Skin epidermis (tissue), 12 donors: ENCODE results near the gene OS9.
"Not testable (repeated sequence)": the region's sequence is repeated elsewhere in the genome, so short reads cannot be mapped to it uniquely, and the experiment has no call there.

Source experiments
- H3K27ac ChIP-seq, 21 experiments: fragments of 200-600 bp; sonication (generic) in 11 of 21; one replicate each; pipeline ENCODE4 v1.5.0; 2020; ENCODE audit warnings: mild to moderate bottlenecking in 3 of 21, inconsistent platforms in 2 of 21, moderate library complexity in 2 of 21
- H3K4me3 ChIP-seq, 7 experiments: fragments of 200-600 bp; sonication (generic) in 2 of 7; one replicate each; pipeline ENCODE4 v1.5.0; 2020; ENCODE audit warnings: inconsistent platforms in 2 of 7, mild to moderate bottlenecking in 2 of 7, moderate library complexity in 1 of 7

The OS9 gene

GRCh38 chr12:57720606-57721595 is 27.0 kb downstream of the OS9 start:
- no peak overlapping the region for H3K4me3 ChIP-seq
- H3K27ac ChIP-seq, result no peak overlapping the region

GRCh38 chr12:57721846-57722608 is 28.1 kb downstream of the OS9 start:
- not testable (repeated sequence) for H3K27ac ChIP-seq

GRCh38 chr12:57722716-57723629 is 29.0 kb downstream of the OS9 start:
- Histone ChIP-seq H3K4me3 (no peak overlapping the region), H3K27ac (no peak overlapping the region)

More at GRCh38 chr12:57721846-57722608, 28.1 kb downstream of the OS9 start:
- not testable (repeated sequence) for H3K4me3 ChIP-seq

GRCh38 chr12:57723630-57723962 is 29.7 kb downstream of the OS9 start:
- Histone ChIP-seq H3K27ac (no peak overlapping the region), H3K4me3 (no peak overlapping the region)

GRCh38 chr12:57724003-57724935 is 30.3 kb downstream of the OS9 start:
- H3K27ac ChIP-seq, result no peak overlapping the region
- no peak overlapping the region for H3K4me3 ChIP-seq

- H3K4me3 ChIP-seq, result peak overlapping the region in 2 of 7 experiments; percentile 67 to 70
- H3K27ac ChIP-seq, result no peak overlapping the region
Observed at GRCh38 chr12:57724936-57725740, 31.2 kb downstream of the OS9 start.

- peak overlapping the region; percentile 43 to 70 (median 61) for H3K4me3 ChIP-seq
- peak overlapping the region in 19 of 21 experiments; percentile 65 to 90 (median 80) for H3K27ac ChIP-seq
Observed at GRCh38 chr12:57725851-57726150, 31.9 kb downstream of the OS9 start.

- peak overlapping the region; percentile 12 to 90 (median 77) for H3K27ac ChIP-seq
- H3K4me3 ChIP-seq, result peak overlapping the region; percentile 43 to 70 (median 61)
Observed at GRCh38 chr12:57726151-57726883, 32.4 kb downstream of the OS9 start.

GRCh38 chr12:57726884-57727757 is 33.2 kb downstream of the OS9 start:
- peak overlapping the region; percentile 12 to 90 (median 77) for H3K27ac ChIP-seq

GRCh38 chr12:57727758-57728395 is 33.9 kb downstream of the OS9 start:
- H3K4me3 ChIP-seq, result no peak overlapping the region
- no peak overlapping the region for H3K27ac ChIP-seq

More at GRCh38 chr12:57726884-57727757, 33.2 kb downstream of the OS9 start:
- peak overlapping the region; percentile 43 to 70 (median 61) for H3K4me3 ChIP-seq

GRCh38 chr12:57729321-57729844 is 35.5 kb downstream of the OS9 start:
- no peak overlapping the region for H3K4me3 ChIP-seq
- no peak overlapping the region for H3K27ac ChIP-seq

- Histone ChIP-seq H3K27ac (no peak overlapping the region), H3K4me3 (no peak overlapping the region)
Observed at GRCh38 chr12:57730336-57731067, 36.6 kb downstream of the OS9 start.

- Histone ChIP-seq H3K27ac (no peak overlapping the region), H3K4me3 (no peak overlapping the region)
Observed at GRCh38 chr12:57731411-57732080, 37.6 kb downstream of the OS9 start.

- no peak overlapping the region for H3K27ac ChIP-seq
- H3K4me3 ChIP-seq, result no peak overlapping the region
Observed at GRCh38 chr12:57732270-57732669, 38.3 kb downstream of the OS9 start.
